ENCODE results near the gene CCDC92B.
"Not testable (repeated sequence)": the region's sequence is repeated elsewhere in the genome, so short reads cannot be mapped to it uniquely, and the experiment has no call there.

The CCDC92B gene

GRCh38 chr17:2680961-2681360 is 68.5 kb downstream of the CCDC92B start:
- no peak for DNase-seq (ENCODE audit: low read depth, low spot score)
- TF ChIP-seq CTCF (IDR thresholded peaks at IDR 0.05; ENCODE audit: insufficient read depth, low read length, missing control alignments): no peak
- ChIA-PET CTCF (no interaction called here), POLR2A (no interaction called here)
- H3K4me3 ChIP-seq (ENCODE audit: low read depth, low read length): no peak overlapping the region

DNA sequence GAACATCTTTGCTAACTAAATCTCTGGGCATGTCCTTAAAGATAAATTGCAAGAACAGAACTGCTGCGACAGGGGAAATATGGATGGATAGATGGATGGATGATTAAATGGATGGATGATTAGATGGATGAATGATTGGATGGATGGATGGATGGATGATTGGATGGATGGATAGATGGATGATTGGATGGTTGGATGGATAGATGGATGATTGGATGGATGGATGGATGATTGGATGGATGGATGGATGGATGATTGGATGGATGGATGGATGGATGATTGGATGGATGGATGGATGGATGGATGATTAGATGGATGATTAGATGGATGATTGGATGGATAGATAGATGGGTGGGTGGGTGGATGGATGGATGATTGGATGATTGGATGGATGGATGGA is 70.2 kb downstream of the CCDC92B start:
- DNase-seq (ENCODE audit: low read depth, low spot score); H3K4me3 ChIP-seq (ENCODE audit: low read depth, low read length); POLR2A ChIA-PET; CTCF ChIA-PET: not testable (repeated sequence)

All from AG04449 (cell line).